Globus pallidus (tissue), 1 donor: Measurements from ENCODE around the gene ABLIM3.

Experiments
- DNase-seq: peaks from one replicate; pipeline ENCODE4 v3.0.0-alpha.2; 2015; ENCODE audit warnings: low spot score

ABLIM3 gene

GRCh38 chr5:149282027-149282965 is 141.0 kb downstream of the ABLIM3 start:
- DNase-seq = no peak

- DNase-seq = no peak
These were observed 141.7 kb downstream of the ABLIM3 start for GRCh38 chr5:149282966-149283332.

GRCh38 chr5:149283626-149284480 is 142.6 kb downstream of the ABLIM3 start:
- no peak for DNase-seq

- no peak for DNase-seq
These were observed 143.2 kb downstream of the ABLIM3 start for GRCh38 chr5:149284501-149284900.

GRCh38 chr5:149285153-149285552 is 143.9 kb downstream of the ABLIM3 start:
- no peak for DNase-seq

- DNase-seq = no peak
These were observed 147.1 kb downstream of the ABLIM3 start for GRCh38 chr5:149288436-149288835.

- no peak for DNase-seq
These were observed 148.0 kb downstream of the ABLIM3 start for GRCh38 chr5:149289301-149289700.

- DNase-seq = no peak
These were observed 153.9 kb downstream of the ABLIM3 start for GRCh38 chr5:149294872-149295829.

- DNase-seq = no peak
These were observed 156.2 kb downstream of the ABLIM3 start for GRCh38 chr5:149297340-149298025.

- no peak for DNase-seq
These were observed 156.9 kb downstream of the ABLIM3 start for GRCh38 chr5:149298163-149298562.

GRCh38 chr5:149298842-149299404 is 157.6 kb downstream of the ABLIM3 start:
- DNase-seq = no peak

- DNase-seq = no peak
These were observed 158.3 kb downstream of the ABLIM3 start for GRCh38 chr5:149299451-149300054.

GRCh38 chr5:149300441-149300840 is 159.1 kb downstream of the ABLIM3 start:
- no peak for DNase-seq

- DNase-seq = no peak
These were observed 159.9 kb downstream of the ABLIM3 start for GRCh38 chr5:149301049-149301743.

GRCh38 chr5:149301744-149302380 is 160.6 kb downstream of the ABLIM3 start:
- DNase-seq = no peak

GRCh38 chr5:149302641-149303040 is 161.3 kb downstream of the ABLIM3 start:
- DNase-seq = no peak

- no peak for DNase-seq
These were observed 161.9 kb downstream of the ABLIM3 start for GRCh38 chr5:149303210-149303609.

- no peak for DNase-seq
These were observed 163.1 kb downstream of the ABLIM3 start for GRCh38 chr5:149304195-149305078.
